Left ventricle myocardium inferior (tissue), 1 donor: ENCODE data around the gene COBL. TPM values are rescaled to one million over a fixed set of nuclear protein-coding genes. Genes with fewer than 3 reads are reported as not detected.
A peak's percentile ranks its signal among the peaks of the same experiment; 100 is the strongest.

Experiments used
- DNase-seq: peaks from one replicate; pipeline ENCODE4 v3.0.0-alpha.2; 2020
- H3K27ac ChIP-seq: fragments of 200-600 bp; replicated peaks from 2 replicates; pipeline ENCODE4 v1.8.0; 2021
- H3K27me3 ChIP-seq: fragments of 200-600 bp; 2 replicates; pipeline ENCODE4 v1.8.0; 2021; ENCODE audit warnings: low read depth
- H3K36me3 ChIP-seq: fragments of 200-600 bp; 2 replicates; pipeline ENCODE4 v1.8.0; 2021
- H3K4me1 ChIP-seq: fragments of 200-600 bp; 2 replicates; pipeline ENCODE4 v1.8.0; 2021
- H3K4me3 ChIP-seq: fragments of 200-600 bp; 2 replicates; pipeline ENCODE4 v1.8.0; 2021; ENCODE audit warnings: mild to moderate bottlenecking, moderate library complexity
- H3K9me3 ChIP-seq: fragments of 200-600 bp; replicated peaks from 2 replicates; pipeline ENCODE4 v1.8.0; 2021
- CTCF ChIP-seq: fragments of 200-600 bp; IDR thresholded peaks from 2 replicates; pipeline ENCODE4 v1.8.0; 2021; ENCODE audit warnings: antibody characterized with exemption, mild to moderate bottlenecking, borderline replicate concordance
- intact Hi-C: fragments of 100-400 bp; cut with micrococcal nuclease; formaldehyde crosslinking; loops from one replicate; pipeline ENCODE4 v1.11.0; 2022
- total RNA-seq: library from RNA; stranded (reverse); fragmentation: NEBNext Ultra II Directional; extraction: Animal tissue kit (Norgen Biotek cat#: 25700); gene quantifications from one replicate; pipeline ENCODE4 v1.2.1, GENCODE V29; 2021
- donor health status: DM: no; HTN: yes; CAD: no; lungs with severe emphysema.

Gene COBL
- total RNA-seq, 1 donor from 2014 or later = 77.1 TPM

DNA sequence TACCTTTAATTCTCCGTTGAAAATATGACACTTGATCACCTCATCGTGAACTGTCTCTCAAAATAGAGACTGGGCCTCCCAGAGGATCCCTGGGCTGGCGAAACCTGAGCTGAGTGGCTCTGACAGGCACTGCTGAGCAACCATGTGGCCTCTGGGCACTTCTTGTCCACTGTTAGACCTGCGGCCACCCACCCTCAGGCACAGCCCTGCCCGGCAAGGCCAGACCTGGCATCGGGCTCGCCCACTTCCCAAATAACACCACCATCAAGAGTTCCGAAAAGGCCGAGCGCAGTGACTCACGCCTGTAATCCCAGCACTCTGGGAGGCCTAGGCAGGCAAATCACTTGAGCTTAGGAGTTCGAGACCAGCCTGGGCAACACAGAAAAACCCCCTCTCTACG is 82.5 kb downstream of the COBL start:
- H3K9me3 ChIP-seq = no peaks in the 10 kb centered on the region
- H3K36me3 ChIP-seq = no peaks in the 10 kb centered on the region
- peaks cover 27% of the 10 kb centered on the region for H3K4me1 ChIP-seq
- H3K27me3 ChIP-seq = peaks cover 6% of the 10 kb centered on the region
- H3K4me3 ChIP-seq = no peak overlapping the region
- H3K27ac ChIP-seq = peak overlapping the region; percentile 52
- intact Hi-C loops = no loop called here
- TF ChIP-seq CTCF = no peak
- DNase-seq = peak; percentile 26

- Histone ChIP-seq H3K9me3 (no peaks in the 10 kb centered on the region), H3K27ac (no peak overlapping the region), H3K4me1 (peaks cover 20% of the 10 kb centered on the region), H3K27me3 (peaks cover 6% of the 10 kb centered on the region), H3K4me3 (no peak overlapping the region), H3K36me3 (no peaks in the 10 kb centered on the region)
- TF ChIP-seq CTCF = no peak
- intact Hi-C loops = no loop called here
- DNase-seq = no peak
These were observed 83.2 kb downstream of the COBL start for GRCh38 chr7:51233374-51233773.

GRCh38 chr7:51230723-51231122 is 85.9 kb downstream of the COBL start:
- H3K27me3 ChIP-seq = peaks cover 6% of the 10 kb centered on the region
- no peak for TF ChIP-seq CTCF
- no peaks in the 10 kb centered on the region for H3K9me3 ChIP-seq
- intact Hi-C loops = no loop called here
- H3K27ac ChIP-seq = no peak overlapping the region
- H3K4me3 ChIP-seq = no peak overlapping the region
- H3K4me1 ChIP-seq = peaks cover 20% of the 10 kb centered on the region
- no peak for DNase-seq
- H3K36me3 ChIP-seq = no peaks in the 10 kb centered on the region

- TF ChIP-seq CTCF = no peak
- no peaks in the 10 kb centered on the region for H3K9me3 ChIP-seq
- no peak overlapping the region for H3K4me3 ChIP-seq
- peaks cover 16% of the 10 kb centered on the region for H3K4me1 ChIP-seq
- intact Hi-C loops = no loop called here
- DNase-seq = no peak
- H3K27me3 ChIP-seq = peaks cover 6% of the 10 kb centered on the region
- H3K36me3 ChIP-seq = no peaks in the 10 kb centered on the region
- H3K27ac ChIP-seq = no peak overlapping the region
These were observed 86.3 kb downstream of the COBL start for GRCh38 chr7:51230324-51230625.

DNA sequence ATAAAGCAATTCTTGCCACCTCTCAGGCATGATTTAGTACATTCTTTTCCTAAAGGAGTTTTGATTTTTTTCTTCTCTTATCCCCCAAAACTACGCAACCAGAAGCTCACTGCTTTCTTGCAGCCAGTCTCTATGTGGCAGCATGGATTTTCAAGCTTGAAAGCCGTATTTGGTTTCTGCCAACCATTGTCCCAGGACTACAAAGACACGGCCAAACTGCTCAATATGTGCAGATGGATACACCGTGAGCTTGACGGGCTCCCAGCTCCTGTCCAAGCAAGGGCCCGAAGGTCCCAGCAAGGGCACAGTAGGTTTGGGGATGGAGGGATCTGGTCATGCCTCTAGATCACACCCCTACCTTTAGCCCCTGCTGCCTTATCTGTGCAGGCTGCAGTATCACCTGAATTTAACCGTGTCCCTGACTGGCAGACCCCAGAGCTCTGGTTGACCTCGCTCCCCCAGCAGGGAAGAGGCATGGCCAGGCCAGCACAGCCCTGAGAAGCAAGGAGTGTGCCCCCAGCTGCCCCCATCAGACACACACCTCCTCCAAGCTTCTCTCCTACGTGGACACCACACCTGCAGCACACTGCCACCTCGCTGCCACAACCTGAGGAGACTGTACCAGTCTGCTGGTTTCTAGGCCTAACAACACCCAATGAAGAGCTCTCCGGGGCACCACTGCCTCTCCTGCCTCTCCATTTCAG is 86.8 kb downstream of the COBL start:
- H3K36me3 ChIP-seq = no peaks in the 10 kb centered on the region
- H3K27ac ChIP-seq = no peak overlapping the region
- DNase-seq = no peak
- intact Hi-C loops = no loop called here
- H3K9me3 ChIP-seq = no peaks in the 10 kb centered on the region
- no peak for TF ChIP-seq CTCF
- no peak overlapping the region for H3K4me3 ChIP-seq
- peaks cover 11% of the 10 kb centered on the region for H3K4me1 ChIP-seq
- peaks cover 6% of the 10 kb centered on the region for H3K27me3 ChIP-seq
